GM23338 (cell line): ENCODE measurements around the gene CARMIL1. TPM values are rescaled to one million over a fixed set of nuclear protein-coding genes. Genes with fewer than 3 reads are reported as not detected.

Experiments
- ATAC-seq: fragments of 200-7000 bp; cut with Tn5 transposase; 3 replicates; pipeline ENCODE4 v1.9.1; 2020
- DNase-seq: peaks from one replicate; pipeline ENCODE4 v3.0.0-alpha.2; 2015; ENCODE audit warnings: low spot score
- H2AFZ ChIP-seq: fragments of 200-600 bp; sonication (generic); 2 replicates; pipeline ENCODE4 v1.8.0; 2016; ENCODE audit warnings: antibody characterized with exemption, mild to moderate bottlenecking, moderate library complexity
- H3F3A ChIP-seq: fragments of 200-600 bp; sonication (generic); replicated peaks from 2 replicates; pipeline ENCODE4 v1.8.0; 2017; ENCODE audit warnings: antibody characterized with exemption, mixed run types, low read depth
- H3K27ac ChIP-seq: fragments of 200-600 bp; sonication (generic); 2 replicates; pipeline ENCODE4 v1.6.1; 2016; ENCODE audit warnings: low read depth
- H3K27me3 ChIP-seq: fragments of 200-600 bp; sonication (generic); 2 replicates; pipeline ENCODE4 v1.8.0; 2016; ENCODE audit warnings: mild to moderate bottlenecking, mixed run types, moderate library complexity; ENCODE audit not compliant: insufficient read depth
- H3K36me3 ChIP-seq: fragments of 200-600 bp; sonication (generic); 2 replicates; pipeline ENCODE4 v1.8.0; 2016; ENCODE audit warnings: mild to moderate bottlenecking; ENCODE audit not compliant: insufficient read depth
- H3K4me1 ChIP-seq: fragments of 200-600 bp; sonication (generic); 2 replicates; pipeline ENCODE4 v1.8.0; 2016; ENCODE audit warnings: mild to moderate bottlenecking, moderate library complexity; ENCODE audit not compliant: insufficient read depth
- H3K4me2 ChIP-seq: fragments of 200-600 bp; sonication (generic); 2 replicates; pipeline ENCODE4 v1.7.1; 2017; ENCODE audit warnings: mixed run types
- H3K4me3 ChIP-seq: fragments of 200-600 bp; sonication (generic); 2 replicates; pipeline ENCODE4 v1.6.1; 2016; ENCODE audit warnings: mixed run types
- H3K79me2 ChIP-seq: fragments of 200-600 bp; sonication (generic); replicated peaks from 2 replicates; pipeline ENCODE4 v1.8.0; 2017; ENCODE audit warnings: mild to moderate bottlenecking; ENCODE audit not compliant: insufficient read depth
- H3K9me2 ChIP-seq: fragments of 200-600 bp; sonication (generic); 2 replicates; pipeline ENCODE4 v1.8.0; 2017; ENCODE audit not compliant: insufficient read depth
- H4K20me1 ChIP-seq: fragments of 200-600 bp; sonication (generic); replicated peaks from 2 replicates; pipeline ENCODE4 v1.8.0; 2017; ENCODE audit warnings: mild to moderate bottlenecking; ENCODE audit not compliant: insufficient read depth
- H3K27ac Mint-ChIP-seq: 2 replicates; pipeline ENCODE4 v1.8.0; 2020; ENCODE audit warnings: inconsistent platforms, mild to moderate bottlenecking, moderate library complexity, mixed read lengths
- H3K27me3 Mint-ChIP-seq: 3 replicates; pipeline ENCODE4 v1.8.0; 2022; ENCODE audit warnings: low read depth, mild to moderate bottlenecking, moderate library complexity, mixed read lengths, inconsistent platforms; ENCODE audit not compliant: insufficient read depth, poor library complexity
- H3K36me3 Mint-ChIP-seq: 3 replicates; pipeline ENCODE4 v1.8.0; 2021; ENCODE audit warnings: low read depth, mild to moderate bottlenecking, inconsistent platforms, moderate library complexity, mixed read lengths
- H3K4me1 Mint-ChIP-seq: 3 replicates; pipeline ENCODE4 v1.8.0; 2020; ENCODE audit warnings: mild to moderate bottlenecking, inconsistent platforms, mixed read lengths
- H3K4me3 Mint-ChIP-seq: 3 replicates; pipeline ENCODE4 v1.8.0; 2021; ENCODE audit warnings: moderate library complexity, mild to moderate bottlenecking, inconsistent platforms, mixed read lengths
- H3K9me3 Mint-ChIP-seq: 3 replicates; pipeline ENCODE4 v1.8.0; 2020; ENCODE audit warnings: moderate library complexity, mild to moderate bottlenecking, inconsistent platforms, mixed read lengths
- CREB1 ChIP-seq: fragments of 250-450 bp; sonication (Bioruptor Pico); IDR thresholded peaks from 2 replicates; pipeline ENCODE4 v1.5.0; 2020; ENCODE audit warnings: low read depth, mild to moderate bottlenecking, moderate library complexity
- EZH2phosphoT487 ChIP-seq: fragments of 200-600 bp; sonication (generic); IDR thresholded peaks from one replicate; pipeline ENCODE4 v1.8.1; 2018; ENCODE audit warnings: antibody characterized with exemption; ENCODE audit not compliant: unreplicated experiment
- STAT1 ChIP-seq: IDR thresholded peaks from one replicate; pipeline ENCODE4 v1.6.1; 2016; ENCODE audit warnings: antibody characterized with exemption; ENCODE audit not compliant: unreplicated experiment
- ZNF114 ChIP-seq: fragments of 250-450 bp; sonication (Bioruptor Pico); IDR thresholded peaks from 2 replicates; pipeline ENCODE4 v1.5.0; 2020; ENCODE audit warnings: mild to moderate bottlenecking, moderate library complexity
- ZNF331 ChIP-seq: fragments of 250-450 bp; sonication (Bioruptor Pico); IDR thresholded peaks from 2 replicates; pipeline ENCODE4 v1.5.0; 2020; ENCODE audit warnings: low read depth, mild to moderate bottlenecking, moderate library complexity
- polyA plus RNA-seq: library from polyadenylated mRNA; unstranded; fragments of >200 nt; fragmentation: Nextera tagmentation; extraction: Ambion mirVana; gene quantifications from 2 replicates; pipeline ENCODE4 v1.2.1, GENCODE V29; 2016
- total RNA-seq: library from RNA; depleted of rRNA; stranded (reverse); fragments of >200 nt; shearing (Covaris generic); gene quantifications from 2 replicates; pipeline ENCODE4 v1.2.3, GENCODE V29; 2014
- TF ChIP-seq, protein P1 (sequence below), 2 experiments: fragments of 200-600 bp in 1 of 2; sonication (generic) in 1 of 2; conservative IDR thresholded peaks; 2 replicates each; pipeline versions ENCODE4 v1.5.1 to v1.6.1; 2016 to 2017; ENCODE audit warnings: antibody characterized with exemption in 2 of 2, low read depth in 2 of 2, mild to moderate bottlenecking in 2 of 2, moderate library complexity in 1 of 2
- TF ChIP-seq, protein P2 (sequence below): fragments of 250-450 bp; sonication (Bioruptor Pico); IDR thresholded peaks from 2 replicates; pipeline ENCODE4 v1.5.0; 2020; ENCODE audit warnings: mild to moderate bottlenecking, moderate library complexity
- TF ChIP-seq, protein P3 (sequence below): IDR thresholded peaks from one replicate; pipeline ENCODE4 v1.6.1; 2018; ENCODE audit warnings: antibody characterized with exemption; ENCODE audit not compliant: unreplicated experiment

Gene CARMIL1
- total and polyA plus RNA-seq, 2 experiments from 2014 or later, result 43.2 to 66.9 TPM

DNA sequence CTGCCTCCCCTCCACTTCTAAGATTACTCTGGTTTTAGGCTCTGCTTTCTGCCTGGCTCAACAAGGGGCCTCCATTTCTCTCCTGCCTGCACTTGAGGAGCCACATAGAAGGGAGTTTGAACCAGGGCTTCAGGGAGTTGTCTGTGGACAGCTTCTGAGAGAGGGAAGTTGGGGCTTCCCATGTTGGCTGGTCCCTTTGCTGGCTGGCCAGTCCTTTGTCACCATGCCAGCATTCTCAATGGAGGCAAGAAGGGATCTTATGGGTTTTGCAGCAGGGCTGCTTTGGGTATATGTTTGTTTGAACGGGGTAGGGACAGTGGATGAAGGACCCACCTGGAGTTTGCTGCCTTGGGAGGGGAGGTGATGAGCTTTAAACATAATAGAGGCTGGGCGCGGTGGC lies 124.9 kb downstream of the CARMIL1 start:
- Histone ChIP-seq H3K27me3 (no peaks in the 10 kb centered on the region), H4K20me1 (no peaks in the 10 kb centered on the region; the same call in 1 of the 2 replicates), H3K36me3 (no peaks in the 10 kb centered on the region), H2AFZ (no peak overlapping the region), H3K79me2 (peaks cover 84% of the 10 kb centered on the region), H3F3A (no peaks in the 10 kb centered on the region), H3K4me1 (peaks cover 68% of the 10 kb centered on the region), H3K9me2 (peaks cover 12% of the 10 kb centered on the region; the same call in 1 of the 2 replicates), H3K4me3 (no peak overlapping the region), H3K27ac (no peak overlapping the region), H3K4me2 (no peak overlapping the region; the same call in 1 of the 2 replicates)
- Mint-ChIP-seq H3K27me3 (peaks cover 4% of the 10 kb centered on the region), H3K36me3 (no peaks in the 10 kb centered on the region), H3K4me3 (no peak overlapping the region), H3K9me3 (no peaks in the 10 kb centered on the region), H3K27ac (no peak overlapping the region; the same call in 1 of the 2 replicates), H3K4me1 (peaks cover 36% of the 10 kb centered on the region)
- TF ChIP-seq, protein P1, sequence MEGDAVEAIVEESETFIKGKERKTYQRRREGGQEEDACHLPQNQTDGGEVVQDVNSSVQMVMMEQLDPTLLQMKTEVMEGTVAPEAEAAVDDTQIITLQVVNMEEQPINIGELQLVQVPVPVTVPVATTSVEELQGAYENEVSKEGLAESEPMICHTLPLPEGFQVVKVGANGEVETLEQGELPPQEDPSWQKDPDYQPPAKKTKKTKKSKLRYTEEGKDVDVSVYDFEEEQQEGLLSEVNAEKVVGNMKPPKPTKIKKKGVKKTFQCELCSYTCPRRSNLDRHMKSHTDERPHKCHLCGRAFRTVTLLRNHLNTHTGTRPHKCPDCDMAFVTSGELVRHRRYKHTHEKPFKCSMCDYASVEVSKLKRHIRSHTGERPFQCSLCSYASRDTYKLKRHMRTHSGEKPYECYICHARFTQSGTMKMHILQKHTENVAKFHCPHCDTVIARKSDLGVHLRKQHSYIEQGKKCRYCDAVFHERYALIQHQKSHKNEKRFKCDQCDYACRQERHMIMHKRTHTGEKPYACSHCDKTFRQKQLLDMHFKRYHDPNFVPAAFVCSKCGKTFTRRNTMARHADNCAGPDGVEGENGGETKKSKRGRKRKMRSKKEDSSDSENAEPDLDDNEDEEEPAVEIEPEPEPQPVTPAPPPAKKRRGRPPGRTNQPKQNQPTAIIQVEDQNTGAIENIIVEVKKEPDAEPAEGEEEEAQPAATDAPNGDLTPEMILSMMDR (conservative IDR thresholded peaks at IDR 0.05; ENCODE audit: low read depth in 2 of 2), result no peak
- no peak for TF ChIP-seq STAT1
- TF ChIP-seq ZNF331 (CRISPR knock-in tag), result no peak
- no peak for TF ChIP-seq EZH2phosphoT487
- TF ChIP-seq, protein P2, sequence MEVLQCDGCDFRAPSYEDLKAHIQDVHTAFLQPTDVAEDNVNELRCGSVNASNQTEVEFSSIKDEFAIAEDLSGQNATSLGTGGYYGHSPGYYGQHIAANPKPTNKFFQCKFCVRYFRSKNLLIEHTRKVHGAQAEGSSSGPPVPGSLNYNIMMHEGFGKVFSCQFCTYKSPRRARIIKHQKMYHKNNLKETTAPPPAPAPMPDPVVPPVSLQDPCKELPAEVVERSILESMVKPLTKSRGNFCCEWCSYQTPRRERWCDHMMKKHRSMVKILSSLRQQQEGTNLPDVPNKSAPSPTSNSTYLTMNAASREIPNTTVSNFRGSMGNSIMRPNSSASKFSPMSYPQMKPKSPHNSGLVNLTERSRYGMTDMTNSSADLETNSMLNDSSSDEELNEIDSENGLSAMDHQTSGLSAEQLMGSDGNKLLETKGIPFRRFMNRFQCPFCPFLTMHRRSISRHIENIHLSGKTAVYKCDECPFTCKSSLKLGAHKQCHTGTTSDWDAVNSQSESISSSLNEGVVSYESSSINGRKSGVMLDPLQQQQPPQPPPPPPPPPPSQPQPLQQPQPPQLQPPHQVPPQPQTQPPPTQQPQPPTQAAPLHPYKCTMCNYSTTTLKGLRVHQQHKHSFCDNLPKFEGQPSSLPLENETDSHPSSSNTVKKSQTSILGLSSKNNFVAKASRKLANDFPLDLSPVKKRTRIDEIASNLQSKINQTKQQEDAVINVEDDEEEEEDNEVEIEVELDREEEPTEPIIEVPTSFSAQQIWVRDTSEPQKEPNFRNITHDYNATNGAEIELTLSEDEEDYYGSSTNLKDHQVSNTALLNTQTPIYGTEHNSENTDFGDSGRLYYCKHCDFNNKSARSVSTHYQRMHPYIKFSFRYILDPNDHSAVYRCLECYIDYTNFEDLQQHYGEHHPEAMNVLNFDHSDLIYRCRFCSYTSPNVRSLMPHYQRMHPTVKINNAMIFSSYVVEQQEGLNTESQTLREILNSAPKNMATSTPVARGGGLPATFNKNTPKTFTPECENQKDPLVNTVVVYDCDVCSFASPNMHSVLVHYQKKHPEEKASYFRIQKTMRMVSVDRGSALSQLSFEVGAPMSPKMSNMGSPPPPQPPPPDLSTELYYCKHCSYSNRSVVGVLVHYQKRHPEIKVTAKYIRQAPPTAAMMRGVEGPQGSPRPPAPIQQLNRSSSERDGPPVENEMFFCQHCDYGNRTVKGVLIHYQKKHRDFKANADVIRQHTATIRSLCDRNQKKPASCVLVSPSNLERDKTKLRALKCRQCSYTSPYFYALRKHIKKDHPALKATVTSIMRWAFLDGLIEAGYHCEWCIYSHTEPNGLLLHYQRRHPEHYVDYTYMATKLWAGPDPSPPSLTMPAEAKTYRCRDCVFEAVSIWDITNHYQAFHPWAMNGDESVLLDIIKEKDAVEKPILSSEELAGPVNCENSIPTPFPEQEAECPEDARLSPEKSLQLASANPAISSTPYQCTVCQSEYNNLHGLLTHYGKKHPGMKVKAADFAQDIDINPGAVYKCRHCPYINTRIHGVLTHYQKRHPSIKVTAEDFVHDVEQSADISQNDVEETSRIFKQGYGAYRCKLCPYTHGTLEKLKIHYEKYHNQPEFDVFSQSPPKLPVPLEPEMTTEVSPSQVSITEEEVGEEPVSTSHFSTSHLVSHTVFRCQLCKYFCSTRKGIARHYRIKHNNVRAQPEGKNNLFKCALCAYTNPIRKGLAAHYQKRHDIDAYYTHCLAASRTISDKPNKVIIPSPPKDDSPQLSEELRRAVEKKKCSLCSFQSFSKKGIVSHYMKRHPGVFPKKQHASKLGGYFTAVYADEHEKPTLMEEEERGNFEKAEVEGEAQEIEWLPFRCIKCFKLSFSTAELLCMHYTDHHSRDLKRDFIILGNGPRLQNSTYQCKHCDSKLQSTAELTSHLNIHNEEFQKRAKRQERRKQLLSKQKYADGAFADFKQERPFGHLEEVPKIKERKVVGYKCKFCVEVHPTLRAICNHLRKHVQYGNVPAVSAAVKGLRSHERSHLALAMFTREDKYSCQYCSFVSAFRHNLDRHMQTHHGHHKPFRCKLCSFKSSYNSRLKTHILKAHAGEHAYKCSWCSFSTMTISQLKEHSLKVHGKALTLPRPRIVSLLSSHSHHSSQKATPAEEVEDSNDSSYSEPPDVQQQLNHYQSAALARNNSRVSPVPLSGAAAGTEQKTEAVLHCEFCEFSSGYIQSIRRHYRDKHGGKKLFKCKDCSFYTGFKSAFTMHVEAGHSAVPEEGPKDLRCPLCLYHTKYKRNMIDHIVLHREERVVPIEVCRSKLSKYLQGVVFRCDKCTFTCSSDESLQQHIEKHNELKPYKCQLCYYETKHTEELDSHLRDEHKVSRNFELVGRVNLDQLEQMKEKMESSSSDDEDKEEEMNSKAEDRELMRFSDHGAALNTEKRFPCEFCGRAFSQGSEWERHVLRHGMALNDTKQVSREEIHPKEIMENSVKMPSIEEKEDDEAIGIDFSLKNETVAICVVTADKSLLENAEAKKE, result no peak
- TF ChIP-seq ZNF114 (CRISPR knock-in tag), result no peak
- TF ChIP-seq, protein P3, sequence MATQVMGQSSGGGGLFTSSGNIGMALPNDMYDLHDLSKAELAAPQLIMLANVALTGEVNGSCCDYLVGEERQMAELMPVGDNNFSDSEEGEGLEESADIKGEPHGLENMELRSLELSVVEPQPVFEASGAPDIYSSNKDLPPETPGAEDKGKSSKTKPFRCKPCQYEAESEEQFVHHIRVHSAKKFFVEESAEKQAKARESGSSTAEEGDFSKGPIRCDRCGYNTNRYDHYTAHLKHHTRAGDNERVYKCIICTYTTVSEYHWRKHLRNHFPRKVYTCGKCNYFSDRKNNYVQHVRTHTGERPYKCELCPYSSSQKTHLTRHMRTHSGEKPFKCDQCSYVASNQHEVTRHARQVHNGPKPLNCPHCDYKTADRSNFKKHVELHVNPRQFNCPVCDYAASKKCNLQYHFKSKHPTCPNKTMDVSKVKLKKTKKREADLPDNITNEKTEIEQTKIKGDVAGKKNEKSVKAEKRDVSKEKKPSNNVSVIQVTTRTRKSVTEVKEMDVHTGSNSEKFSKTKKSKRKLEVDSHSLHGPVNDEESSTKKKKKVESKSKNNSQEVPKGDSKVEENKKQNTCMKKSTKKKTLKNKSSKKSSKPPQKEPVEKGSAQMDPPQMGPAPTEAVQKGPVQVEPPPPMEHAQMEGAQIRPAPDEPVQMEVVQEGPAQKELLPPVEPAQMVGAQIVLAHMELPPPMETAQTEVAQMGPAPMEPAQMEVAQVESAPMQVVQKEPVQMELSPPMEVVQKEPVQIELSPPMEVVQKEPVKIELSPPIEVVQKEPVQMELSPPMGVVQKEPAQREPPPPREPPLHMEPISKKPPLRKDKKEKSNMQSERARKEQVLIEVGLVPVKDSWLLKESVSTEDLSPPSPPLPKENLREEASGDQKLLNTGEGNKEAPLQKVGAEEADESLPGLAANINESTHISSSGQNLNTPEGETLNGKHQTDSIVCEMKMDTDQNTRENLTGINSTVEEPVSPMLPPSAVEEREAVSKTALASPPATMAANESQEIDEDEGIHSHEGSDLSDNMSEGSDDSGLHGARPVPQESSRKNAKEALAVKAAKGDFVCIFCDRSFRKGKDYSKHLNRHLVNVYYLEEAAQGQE, result no peak
- no peak for TF ChIP-seq CREB1 (CRISPR knock-in tag)
- no peak for ATAC-seq
- no peak for DNase-seq
